GM18508 (cell line): ENCODE measurements around the gene IL18R1.

Source experiments
- ATAC-seq: cut with Tn5 transposase; IDR thresholded peaks from one replicate; pipeline ENCODE4 v1.9.1; 2021; ENCODE audit warnings: moderate number of reproducible peaks; ENCODE audit not compliant: insufficient read depth, unreplicated experiment

IL18R1 gene

GRCh38 chr2:102344397-102344796, 11.2 kb upstream of the IL18R1 start:
- ATAC-seq: no peak

- ATAC-seq: no peak
These were observed 10.2 kb upstream of the IL18R1 start for GRCh38 chr2:102345329-102345920.

GRCh38 chr2:102346381-102347130, 9.0 kb upstream of the IL18R1 start:
- ATAC-seq: no peak

GRCh38 chr2:102350137-102350793, 5.3 kb upstream of the IL18R1 start:
- ATAC-seq: no peak

- ATAC-seq: no peak
These were observed 751 bp downstream of the IL18R1 start for GRCh38 chr2:102356381-102356712.

GRCh38 chr2:102356741-102357140, 1.1 kb downstream of the IL18R1 start:
- no peak for ATAC-seq

GRCh38 chr2:102357937-102358336, 2.3 kb downstream of the IL18R1 start:
- no peak for ATAC-seq

GRCh38 chr2:102358496-102358895, 2.9 kb downstream of the IL18R1 start:
- no peak for ATAC-seq

GRCh38 chr2:102359527-102359926, 3.9 kb downstream of the IL18R1 start:
- ATAC-seq: no peak

- ATAC-seq: no peak
These were observed 6.1 kb downstream of the IL18R1 start for GRCh38 chr2:102361632-102362241.

- ATAC-seq: no peak
These were observed 10.2 kb downstream of the IL18R1 start for GRCh38 chr2:102365763-102366162.

- ATAC-seq: peak; percentile 54
These were observed 11.0 kb downstream of the IL18R1 start for GRCh38 chr2:102366406-102367112.

GRCh38 chr2:102367331-102367971, 11.9 kb downstream of the IL18R1 start:
- peak; percentile 53 for ATAC-seq

GRCh38 chr2:102368461-102369109, 13.0 kb downstream of the IL18R1 start:
- ATAC-seq: no peak

- ATAC-seq: no peak
These were observed 14.3 kb downstream of the IL18R1 start for GRCh38 chr2:102369866-102370265.

- ATAC-seq: no peak
These were observed 20.5 kb downstream of the IL18R1 start for GRCh38 chr2:102376052-102376591.

GRCh38 chr2:102383722-102384121, 28.1 kb downstream of the IL18R1 start:
- ATAC-seq: no peak

GRCh38 chr2:102385522-102385921, 29.9 kb downstream of the IL18R1 start:
- no peak for ATAC-seq

- no peak for ATAC-seq
These were observed 30.4 kb downstream of the IL18R1 start for GRCh38 chr2:102386004-102386403.
